H1 (cell line): ENCODE measurements around the gene WDFY4. TPM values are rescaled to one million over a fixed set of nuclear protein-coding genes. Genes with fewer than 3 reads are reported as not detected.

Experiments used
- CTCF ChIA-PET: fragments of 300-600 bp; sonication (Branson Sonifier 250); formaldehyde crosslinking; loops from one replicate; lab custom pipeline; 2021; ENCODE audit not compliant: partially characterized antibody; lab: Charles Lee
- POLR2A ChIA-PET: fragments of 300-600 bp; sonication (Branson Sonifier 250); formaldehyde crosslinking; loops from one replicate; lab custom pipeline; 2021; ENCODE audit warnings: inconsistent platforms; ENCODE audit not compliant: partially characterized antibody; lab: Charles Lee
- DNase-seq, 2 experiments: peaks; one replicate each; pipeline versions ENCODE4 v3.0.0 to v3.0.0-alpha.2; 2010 to 2022; ENCODE audit warnings: low spot score in 2 of 2, low read depth in 1 of 2, mixed read lengths in 1 of 2
- FAIRE-seq: peaks from 2 replicates; lab custom pipeline; 2011; peaks lifted over from hg19 to GRCh38; lab: Jason Lieb, UNC
- H2AFZ ChIP-seq: 2 replicates; pipeline ENCODE4 v1.8.1; 2012; ENCODE audit warnings: low read length, inconsistent platforms
- H2AK5ac ChIP-seq: 2 replicates; pipeline ENCODE4 v1.6.1; 2013; ENCODE audit warnings: low read depth, low read length
- H2BK120ac ChIP-seq: replicated peaks from 2 replicates; pipeline ENCODE3; 2013; ENCODE audit warnings: low read depth, low read length, inconsistent platforms
- H2BK12ac ChIP-seq: 2 replicates; pipeline ENCODE4 v1.6.1; 2013; ENCODE audit warnings: low read depth, low read length
- H2BK15ac ChIP-seq: 2 replicates; pipeline ENCODE4 v1.6.1; 2013; ENCODE audit warnings: low read length
- H2BK20ac ChIP-seq: 2 replicates; pipeline ENCODE4 v1.6.1; 2013; ENCODE audit warnings: low read length
- H2BK5ac ChIP-seq: 2 replicates; pipeline ENCODE4 v1.6.1; 2013; ENCODE audit warnings: low read depth, low read length
- H3K14ac ChIP-seq: 2 replicates; pipeline ENCODE4 v1.6.1; 2013; ENCODE audit warnings: inconsistent platforms; ENCODE audit not compliant: insufficient read length
- H3K18ac ChIP-seq: 2 replicates; pipeline ENCODE4 v1.6.1; 2013; ENCODE audit warnings: low read length; ENCODE audit errors: extremely low read depth
- H3K23ac ChIP-seq: 2 replicates; pipeline ENCODE4 v1.6.1; 2013; ENCODE audit warnings: inconsistent platforms; ENCODE audit not compliant: insufficient read length
- H3K23me2 ChIP-seq: 2 replicates; pipeline ENCODE4 v1.6.1; 2013; ENCODE audit warnings: low read depth, low read length
- H3K27ac ChIP-seq: 2 replicates; pipeline ENCODE4 v1.6.1; 2011; ENCODE audit warnings: low read depth, low read length, inconsistent platforms
- H3K27me3 ChIP-seq, 4 experiments: replicated peaks in 1 of 4; 1 replicate in 1 of 4; 2 replicates in 3 of 4; pipeline versions ENCODE4 v1.6.1 to v1.8.1; 2011 to 2013; ENCODE audit warnings: low read length in 3 of 4, mild to moderate bottlenecking in 3 of 4, inconsistent platforms in 2 of 4, mixed read lengths in 2 of 4, moderate library complexity in 1 of 4; ENCODE audit not compliant: control insufficient read depth in 3 of 4, insufficient read depth in 3 of 4; ENCODE audit errors: extremely low read depth in 1 of 4
- H3K36me3 ChIP-seq, 4 experiments: 2 replicates each; pipeline versions ENCODE4 v1.6.1 to v1.8.1; 2011 to 2013; ENCODE audit warnings: mild to moderate bottlenecking in 4 of 4, low read length in 3 of 4, moderate library complexity in 2 of 4, control low read depth in 1 of 4, inconsistent platforms in 1 of 4; ENCODE audit not compliant: insufficient read depth in 4 of 4, control insufficient read depth in 2 of 4
- H3K4ac ChIP-seq: replicated peaks from 2 replicates; pipeline ENCODE3; 2013; ENCODE audit warnings: low read length, low read depth, mixed read lengths, inconsistent platforms; ENCODE audit not compliant: insufficient read length
- H3K4me1 ChIP-seq, 4 experiments: replicated peaks in 1 of 4; 1 replicate in 1 of 4; 2 replicates in 3 of 4; pipeline versions ENCODE4 v1.6.1 to v1.8.1; 2011 to 2013; ENCODE audit warnings: low read length in 3 of 4, inconsistent platforms in 2 of 4, mixed read lengths in 1 of 4; ENCODE audit not compliant: insufficient read depth in 4 of 4, control insufficient read depth in 3 of 4
- H3K4me2 ChIP-seq, 2 experiments: 2 replicates each; pipeline versions ENCODE4 v1.6.1 to v1.8.1; 2011 to 2013; ENCODE audit warnings: low read depth in 2 of 2, low read length in 2 of 2, control low read depth in 1 of 2, inconsistent platforms in 1 of 2, mild to moderate bottlenecking in 1 of 2; ENCODE audit not compliant: insufficient read depth in 1 of 2
- H3K4me3 ChIP-seq, 4 experiments: fragments of 200-600, 300-600 bp in 1 of 4; sonication (generic), shearing (Covaris generic), sonication (Bioruptor Twin) in 1 of 4; 2 replicates each; pipeline versions ENCODE4 v1.5.1 to v1.8.1; 2011 to 2016; ENCODE audit warnings: low read length in 4 of 4, low read depth in 3 of 4, control low read depth in 2 of 4, inconsistent platforms in 2 of 4, mild to moderate bottlenecking in 2 of 4, mixed read lengths in 1 of 4, moderate library complexity in 1 of 4; ENCODE audit not compliant: insufficient read depth in 2 of 4; ENCODE audit errors: extremely low read depth in 1 of 4
- H3K56ac ChIP-seq: replicated peaks from 2 replicates; pipeline ENCODE3; 2013; ENCODE audit warnings: low read depth, mild to moderate bottlenecking, mixed read lengths, low read length, inconsistent platforms; ENCODE audit not compliant: insufficient read length
- H3K79me1 ChIP-seq: 2 replicates; pipeline ENCODE4 v1.6.1; 2013; ENCODE audit warnings: low read depth, low read length, control low read depth
- H3K79me2 ChIP-seq, 2 experiments: 2 replicates each; pipeline versions ENCODE4 v1.6.1 to v1.8.1; 2012 to 2013; ENCODE audit warnings: low read length in 2 of 2, mild to moderate bottlenecking in 2 of 2, inconsistent platforms in 1 of 2; ENCODE audit not compliant: insufficient read depth in 2 of 2, control insufficient read depth in 1 of 2
- H3K9ac ChIP-seq, 4 experiments: replicated peaks in 1 of 4; 1 replicate in 1 of 4; 2 replicates in 3 of 4; pipeline versions ENCODE4 v1.6.1 to v1.8.1; 2011 to 2013; ENCODE audit warnings: low read depth in 3 of 4, low read length in 3 of 4, control low read depth in 2 of 4, mild to moderate bottlenecking in 2 of 4, moderate library complexity in 2 of 4, inconsistent platforms in 1 of 4; ENCODE audit errors: extremely low read depth in 1 of 4
- H3K9me3 ChIP-seq, 2 experiments: 2 replicates each; pipeline versions ENCODE4 v1.6.1 to v1.8.1; 2012 to 2013; ENCODE audit warnings: mild to moderate bottlenecking in 2 of 2, moderate library complexity in 2 of 2, control low read depth in 1 of 2, inconsistent platforms in 1 of 2, low read depth in 1 of 2, low read length in 1 of 2, mixed read lengths in 1 of 2; ENCODE audit not compliant: insufficient read depth in 2 of 2
- H4K20me1 ChIP-seq, 2 experiments: replicated peaks in 1 of 2; 2 replicates each; pipeline versions ENCODE3 to v1.8.1; 2011 to 2013; ENCODE audit warnings: inconsistent platforms in 2 of 2, low read length in 2 of 2, mild to moderate bottlenecking in 1 of 2; ENCODE audit not compliant: insufficient read depth in 2 of 2, control insufficient read depth in 1 of 2
- H4K5ac ChIP-seq: 2 replicates; pipeline ENCODE4 v1.6.1; 2013; ENCODE audit warnings: low read length, low read depth, mixed read lengths, inconsistent platforms; ENCODE audit not compliant: insufficient read length
- H4K8ac ChIP-seq: 2 replicates; pipeline ENCODE4 v1.8.0; 2013; ENCODE audit warnings: mild to moderate bottlenecking, moderate library complexity, low read length, inconsistent platforms; ENCODE audit not compliant: insufficient read depth; ENCODE audit errors: extremely low read depth
- H4K91ac ChIP-seq: replicated peaks from 2 replicates; pipeline ENCODE3; 2013; ENCODE audit warnings: low read length, mixed read lengths, inconsistent platforms; ENCODE audit not compliant: insufficient read length
- CBX5 ChIP-seq: fragments of 300-800, 300-1000 bp; sonication (generic); IDR thresholded peaks from 2 replicates; pipeline ENCODE4 v1.7.1; 2016; ENCODE audit warnings: antibody characterized with exemption, low read length, low read depth
- CBX8 ChIP-seq: fragments of 300-800, 300-1000 bp; sonication (generic); IDR thresholded peaks from 2 replicates; pipeline ENCODE4 v1.7.1; 2016; ENCODE audit warnings: low read depth, low read length, borderline replicate concordance
- CREB1 ChIP-seq: IDR thresholded peaks from 2 replicates; pipeline ENCODE4 v1.6.1; 2012; ENCODE audit warnings: inconsistent platforms
- GTF2F1 ChIP-seq: IDR thresholded peaks from 2 replicates; pipeline ENCODE4 v1.6.1; 2012; ENCODE audit warnings: low read depth, low read length, improper control_type of control experiment, borderline replicate concordance
- JUN ChIP-seq: IDR thresholded peaks from 2 replicates; pipeline ENCODE4 v1.6.1; 2011; ENCODE audit warnings: low read depth, mild to moderate bottlenecking, improper control_type of control experiment, low read length
- WGBS, 2 experiments: shearing (Covaris generic) in 1 of 2; methylation state at CpG; one replicate each; pipeline versions ENCODE4 v1.1.6 to v1.1.7; 2013 to 2015; ENCODE audit warnings: low lambda C conversion rate in 2 of 2, mixed read lengths in 2 of 2, inconsistent platforms in 1 of 2, low coverage in 1 of 2, missing lambda C conversion rate in 1 of 2; ENCODE audit not compliant: insufficient replicate concordance in 2 of 2, insufficient coverage in 1 of 2, insufficient read length in 1 of 2; ENCODE audit errors: extremely low coverage in 1 of 2, missing lambda C conversion rate in 1 of 2; 5-methylcytosine and 5-hydroxymethylcytosine counted together
- polyA plus RNA-seq, 7 experiments: library from polyadenylated mRNA; depleted of rRNA in 3 of 7; stranded (reverse) in 5 of 7; unstranded in 2 of 7; fragments of >200 nt in 5 of 7; fragments of 200-250 nt in 2 of 7; gene quantifications; 1 replicate in 5 of 7; 2 replicates in 1 of 7; 4 replicates in 1 of 7; pipeline versions ENCODE4 v1.2.1 to v1.2.3, GENCODE V29; 2011 to 2013; ENCODE audit warnings: missing spikeins in 2 of 7, mixed read lengths in 2 of 7
- total RNA-seq: library from RNA; stranded (reverse); fragmentation: NEBNext Ultra II Directional; extraction: Animal tissue kit (Norgen Biotek cat#: 25700); gene quantifications from 2 replicates; pipeline ENCODE4 v1.2.1, GENCODE V29; 2021

WDFY4 gene
- total and polyA plus RNA-seq, 2 of the 8 experiments (the other 6 are each of a cell fraction or from before 2014, with no cell fraction given), result not detected

GRCh38 chr10:48708144-48708543, 23.5 kb downstream of the WDFY4 start:
- no peak overlapping the region for H2BK5ac ChIP-seq
- H3K36me3 ChIP-seq, result no peaks in the 10 kb centered on the region
- no peak overlapping the region for H3K4me3 ChIP-seq
- no peak overlapping the region for H3K9ac ChIP-seq
- no peak overlapping the region for H2BK20ac ChIP-seq
- H3K4me2 ChIP-seq, result no peak overlapping the region
- no peak overlapping the region for H2BK15ac ChIP-seq
- H2BK12ac ChIP-seq, result no peak overlapping the region
- H4K5ac ChIP-seq, result no peak overlapping the region
- H2BK120ac ChIP-seq, result no peak overlapping the region
- H2AK5ac ChIP-seq, result no peak overlapping the region
- no peak overlapping the region for H4K8ac ChIP-seq
- no peak overlapping the region for H3K27ac ChIP-seq
- H3K79me2 ChIP-seq, result no peaks in the 10 kb centered on the region
- H3K14ac ChIP-seq, result no peak overlapping the region
- H4K91ac ChIP-seq, result no peak overlapping the region
- H3K9me3 ChIP-seq, result no peaks in the 10 kb centered on the region
- H2AFZ ChIP-seq, result no peak overlapping the region
- TF ChIP-seq CBX5 (no peak), GTF2F1 (no peak), JUN (no peak), CREB1 (no peak), CBX8 (no peak)
- ChIA-PET POLR2A (no interaction called here), CTCF (interaction anchor here (0.7 kb wide), 1 partner anchor 52 kb away, joined by 3 read pairs; no protein-coding TSS in a partner anchor)
- no peaks in the 10 kb centered on the region for H3K79me1 ChIP-seq
- no peak overlapping the region for H3K56ac ChIP-seq
- no peak overlapping the region for H3K4ac ChIP-seq
- no peaks in the 10 kb centered on the region for H4K20me1 ChIP-seq
- no peaks in the 10 kb centered on the region for H3K23me2 ChIP-seq
- H3K18ac ChIP-seq, result no peak overlapping the region
- H3K23ac ChIP-seq, result no peak overlapping the region
- DNase-seq, result no peak
- no peaks in the 10 kb centered on the region; a peak in 1 of 7 replicates for H3K27me3 ChIP-seq
- FAIRE-seq, result no peak
- 80% methylated on average over 5 of the region's 5 CpGs; no CpG with 5 or more reads in 1 of the 2 experiments for WGBS, 2 experiments
- no peaks in the 10 kb centered on the region for H3K4me1 ChIP-seq
